Measurements from ENCODE around the gene TBX6.

GRCh38 chr16:30049871-30050270, 41.9 kb downstream of the TBX6 start:
- TF ChIP-seq POLR2AphosphoS5 (IDR thresholded peaks at IDR 0.05; ENCODE audit: low read depth) (no peak), CTCF (IDR thresholded peaks at IDR 0.05; ENCODE audit: insufficient read depth, low read length) (no peak), SPI1 (IDR thresholded peaks at IDR 0.05; ENCODE audit: borderline replicate concordance, low read depth) (no peak), GABPA (IDR thresholded peaks at IDR 0.05; ENCODE audit: low read depth) (no peak)
- TF ChIP-seq, protein P1, sequence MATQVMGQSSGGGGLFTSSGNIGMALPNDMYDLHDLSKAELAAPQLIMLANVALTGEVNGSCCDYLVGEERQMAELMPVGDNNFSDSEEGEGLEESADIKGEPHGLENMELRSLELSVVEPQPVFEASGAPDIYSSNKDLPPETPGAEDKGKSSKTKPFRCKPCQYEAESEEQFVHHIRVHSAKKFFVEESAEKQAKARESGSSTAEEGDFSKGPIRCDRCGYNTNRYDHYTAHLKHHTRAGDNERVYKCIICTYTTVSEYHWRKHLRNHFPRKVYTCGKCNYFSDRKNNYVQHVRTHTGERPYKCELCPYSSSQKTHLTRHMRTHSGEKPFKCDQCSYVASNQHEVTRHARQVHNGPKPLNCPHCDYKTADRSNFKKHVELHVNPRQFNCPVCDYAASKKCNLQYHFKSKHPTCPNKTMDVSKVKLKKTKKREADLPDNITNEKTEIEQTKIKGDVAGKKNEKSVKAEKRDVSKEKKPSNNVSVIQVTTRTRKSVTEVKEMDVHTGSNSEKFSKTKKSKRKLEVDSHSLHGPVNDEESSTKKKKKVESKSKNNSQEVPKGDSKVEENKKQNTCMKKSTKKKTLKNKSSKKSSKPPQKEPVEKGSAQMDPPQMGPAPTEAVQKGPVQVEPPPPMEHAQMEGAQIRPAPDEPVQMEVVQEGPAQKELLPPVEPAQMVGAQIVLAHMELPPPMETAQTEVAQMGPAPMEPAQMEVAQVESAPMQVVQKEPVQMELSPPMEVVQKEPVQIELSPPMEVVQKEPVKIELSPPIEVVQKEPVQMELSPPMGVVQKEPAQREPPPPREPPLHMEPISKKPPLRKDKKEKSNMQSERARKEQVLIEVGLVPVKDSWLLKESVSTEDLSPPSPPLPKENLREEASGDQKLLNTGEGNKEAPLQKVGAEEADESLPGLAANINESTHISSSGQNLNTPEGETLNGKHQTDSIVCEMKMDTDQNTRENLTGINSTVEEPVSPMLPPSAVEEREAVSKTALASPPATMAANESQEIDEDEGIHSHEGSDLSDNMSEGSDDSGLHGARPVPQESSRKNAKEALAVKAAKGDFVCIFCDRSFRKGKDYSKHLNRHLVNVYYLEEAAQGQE (IDR thresholded peaks at IDR 0.05; ENCODE audit: insufficient replicate concordance, low read depth): no peak

All from HL-60 (cell line).